GM23338 (cell line): ENCODE measurements around the gene PPM1H.
"Not testable (repeated sequence)": the region's sequence is repeated elsewhere in the genome, so short reads cannot be mapped to it uniquely, and the experiment has no call there.

Experiments used
- CREB1 ChIP-seq: fragments of 250-450 bp; sonication (Bioruptor Pico); IDR thresholded peaks from 2 replicates; pipeline ENCODE4 v1.5.0; 2020; ENCODE audit warnings: low read depth, mild to moderate bottlenecking, moderate library complexity
- EZH2 ChIP-seq: fragments of 200-600 bp; sonication (generic); IDR thresholded peaks from one replicate; pipeline ENCODE4 v1.8.0; 2017; ENCODE audit warnings: antibody characterized with exemption, mild to moderate bottlenecking, low read depth; ENCODE audit not compliant: unreplicated experiment
- EZH2phosphoT487 ChIP-seq: fragments of 200-600 bp; sonication (generic); IDR thresholded peaks from one replicate; pipeline ENCODE4 v1.8.1; 2018; ENCODE audit warnings: antibody characterized with exemption; ENCODE audit not compliant: unreplicated experiment
- JUNB ChIP-seq: IDR thresholded peaks from one replicate; pipeline ENCODE4 v1.6.1; 2016; ENCODE audit warnings: antibody characterized with exemption; ENCODE audit not compliant: unreplicated experiment
- POLR2AphosphoS5 ChIP-seq: IDR thresholded peaks from 2 replicates; pipeline ENCODE4 v1.6.1; 2016; ENCODE audit warnings: antibody characterized with exemption, low read depth
- STAT1 ChIP-seq: IDR thresholded peaks from one replicate; pipeline ENCODE4 v1.6.1; 2016; ENCODE audit warnings: antibody characterized with exemption; ENCODE audit not compliant: unreplicated experiment
- ZNF114 ChIP-seq: fragments of 250-450 bp; sonication (Bioruptor Pico); IDR thresholded peaks from 2 replicates; pipeline ENCODE4 v1.5.0; 2020; ENCODE audit warnings: mild to moderate bottlenecking, moderate library complexity
- ZNF331 ChIP-seq: fragments of 250-450 bp; sonication (Bioruptor Pico); IDR thresholded peaks from 2 replicates; pipeline ENCODE4 v1.5.0; 2020; ENCODE audit warnings: low read depth, mild to moderate bottlenecking, moderate library complexity
- TF ChIP-seq, protein P1 (sequence below), 2 experiments: fragments of 200-600 bp in 1 of 2; sonication (generic) in 1 of 2; conservative IDR thresholded peaks; 2 replicates each; pipeline versions ENCODE4 v1.5.1 to v1.6.1; 2016 to 2017; ENCODE audit warnings: antibody characterized with exemption in 2 of 2, low read depth in 2 of 2, mild to moderate bottlenecking in 2 of 2, moderate library complexity in 1 of 2
- TF ChIP-seq, protein P2 (sequence below): IDR thresholded peaks from one replicate; pipeline ENCODE4 v1.6.1; 2018; ENCODE audit warnings: antibody characterized with exemption; ENCODE audit not compliant: unreplicated experiment
- TF ChIP-seq, protein P3 (sequence below): IDR thresholded peaks from 2 replicates; pipeline ENCODE4 v1.6.1; 2016; ENCODE audit warnings: antibody characterized with exemption

DNA sequence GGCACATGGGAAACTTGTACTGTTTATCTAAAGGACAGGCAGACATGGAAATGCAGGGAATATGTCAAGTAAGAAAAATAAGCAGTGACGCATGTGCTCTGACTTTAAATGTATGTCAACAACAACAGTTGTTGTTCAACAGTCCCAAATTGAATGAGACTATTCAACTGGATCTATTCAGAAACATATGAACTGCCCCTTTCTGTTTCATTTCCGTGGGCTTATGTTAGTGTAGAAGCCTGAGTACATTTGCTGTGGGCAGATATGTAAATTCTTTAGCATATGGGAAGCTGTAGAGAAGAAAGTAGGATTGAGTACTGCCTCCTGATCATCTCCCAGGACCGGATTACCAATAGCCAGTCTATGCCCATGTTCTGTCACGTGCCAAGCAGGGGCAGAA lies 7.4 kb upstream of the PPM1H start:
- TF ChIP-seq, protein P1, sequence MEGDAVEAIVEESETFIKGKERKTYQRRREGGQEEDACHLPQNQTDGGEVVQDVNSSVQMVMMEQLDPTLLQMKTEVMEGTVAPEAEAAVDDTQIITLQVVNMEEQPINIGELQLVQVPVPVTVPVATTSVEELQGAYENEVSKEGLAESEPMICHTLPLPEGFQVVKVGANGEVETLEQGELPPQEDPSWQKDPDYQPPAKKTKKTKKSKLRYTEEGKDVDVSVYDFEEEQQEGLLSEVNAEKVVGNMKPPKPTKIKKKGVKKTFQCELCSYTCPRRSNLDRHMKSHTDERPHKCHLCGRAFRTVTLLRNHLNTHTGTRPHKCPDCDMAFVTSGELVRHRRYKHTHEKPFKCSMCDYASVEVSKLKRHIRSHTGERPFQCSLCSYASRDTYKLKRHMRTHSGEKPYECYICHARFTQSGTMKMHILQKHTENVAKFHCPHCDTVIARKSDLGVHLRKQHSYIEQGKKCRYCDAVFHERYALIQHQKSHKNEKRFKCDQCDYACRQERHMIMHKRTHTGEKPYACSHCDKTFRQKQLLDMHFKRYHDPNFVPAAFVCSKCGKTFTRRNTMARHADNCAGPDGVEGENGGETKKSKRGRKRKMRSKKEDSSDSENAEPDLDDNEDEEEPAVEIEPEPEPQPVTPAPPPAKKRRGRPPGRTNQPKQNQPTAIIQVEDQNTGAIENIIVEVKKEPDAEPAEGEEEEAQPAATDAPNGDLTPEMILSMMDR (conservative IDR thresholded peaks at IDR 0.05; ENCODE audit: low read depth in 2 of 2), result not testable (repeated sequence)
- not testable (repeated sequence) for TF ChIP-seq CREB1; POLR2AphosphoS5; ZNF331; EZH2; EZH2phosphoT487; ZNF114 (CRISPR knock-in tag); JUNB; STAT1
- TF ChIP-seq, protein P2, sequence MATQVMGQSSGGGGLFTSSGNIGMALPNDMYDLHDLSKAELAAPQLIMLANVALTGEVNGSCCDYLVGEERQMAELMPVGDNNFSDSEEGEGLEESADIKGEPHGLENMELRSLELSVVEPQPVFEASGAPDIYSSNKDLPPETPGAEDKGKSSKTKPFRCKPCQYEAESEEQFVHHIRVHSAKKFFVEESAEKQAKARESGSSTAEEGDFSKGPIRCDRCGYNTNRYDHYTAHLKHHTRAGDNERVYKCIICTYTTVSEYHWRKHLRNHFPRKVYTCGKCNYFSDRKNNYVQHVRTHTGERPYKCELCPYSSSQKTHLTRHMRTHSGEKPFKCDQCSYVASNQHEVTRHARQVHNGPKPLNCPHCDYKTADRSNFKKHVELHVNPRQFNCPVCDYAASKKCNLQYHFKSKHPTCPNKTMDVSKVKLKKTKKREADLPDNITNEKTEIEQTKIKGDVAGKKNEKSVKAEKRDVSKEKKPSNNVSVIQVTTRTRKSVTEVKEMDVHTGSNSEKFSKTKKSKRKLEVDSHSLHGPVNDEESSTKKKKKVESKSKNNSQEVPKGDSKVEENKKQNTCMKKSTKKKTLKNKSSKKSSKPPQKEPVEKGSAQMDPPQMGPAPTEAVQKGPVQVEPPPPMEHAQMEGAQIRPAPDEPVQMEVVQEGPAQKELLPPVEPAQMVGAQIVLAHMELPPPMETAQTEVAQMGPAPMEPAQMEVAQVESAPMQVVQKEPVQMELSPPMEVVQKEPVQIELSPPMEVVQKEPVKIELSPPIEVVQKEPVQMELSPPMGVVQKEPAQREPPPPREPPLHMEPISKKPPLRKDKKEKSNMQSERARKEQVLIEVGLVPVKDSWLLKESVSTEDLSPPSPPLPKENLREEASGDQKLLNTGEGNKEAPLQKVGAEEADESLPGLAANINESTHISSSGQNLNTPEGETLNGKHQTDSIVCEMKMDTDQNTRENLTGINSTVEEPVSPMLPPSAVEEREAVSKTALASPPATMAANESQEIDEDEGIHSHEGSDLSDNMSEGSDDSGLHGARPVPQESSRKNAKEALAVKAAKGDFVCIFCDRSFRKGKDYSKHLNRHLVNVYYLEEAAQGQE, result not testable (repeated sequence)
- TF ChIP-seq, protein P3, sequence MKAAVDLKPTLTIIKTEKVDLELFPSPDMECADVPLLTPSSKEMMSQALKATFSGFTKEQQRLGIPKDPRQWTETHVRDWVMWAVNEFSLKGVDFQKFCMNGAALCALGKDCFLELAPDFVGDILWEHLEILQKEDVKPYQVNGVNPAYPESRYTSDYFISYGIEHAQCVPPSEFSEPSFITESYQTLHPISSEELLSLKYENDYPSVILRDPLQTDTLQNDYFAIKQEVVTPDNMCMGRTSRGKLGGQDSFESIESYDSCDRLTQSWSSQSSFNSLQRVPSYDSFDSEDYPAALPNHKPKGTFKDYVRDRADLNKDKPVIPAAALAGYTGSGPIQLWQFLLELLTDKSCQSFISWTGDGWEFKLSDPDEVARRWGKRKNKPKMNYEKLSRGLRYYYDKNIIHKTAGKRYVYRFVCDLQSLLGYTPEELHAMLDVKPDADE, result not testable (repeated sequence)
